ENCODE data around the gene PLEKHA7.

Gene PLEKHA7

DNA sequence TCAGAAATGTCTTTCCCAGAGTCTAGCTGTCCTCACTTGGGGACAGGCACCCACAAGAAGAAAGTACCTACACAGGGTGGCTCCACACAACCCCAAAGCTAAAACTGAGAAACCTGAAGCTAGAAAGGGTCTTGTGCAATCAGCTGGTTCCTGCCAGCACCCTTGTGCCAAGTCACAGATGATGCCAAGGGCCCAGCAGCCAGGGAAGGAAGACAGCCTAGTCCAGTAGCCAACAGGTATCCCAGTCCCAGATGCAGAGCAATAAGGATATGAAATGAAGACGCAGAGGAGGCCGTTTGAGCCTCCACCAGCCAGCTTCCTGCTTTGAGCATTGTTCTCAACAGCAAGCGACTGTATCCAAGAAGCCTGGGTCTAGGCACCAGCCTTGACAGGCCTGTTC is 6.1 kb downstream of the PLEKHA7 start:
- Mint-ChIP-seq H3K27ac (no peak overlapping the region), H3K4me1 (no peaks in the 10 kb centered on the region), H3K9me3 (no peaks in the 10 kb centered on the region), H3K36me3 (ENCODE audit: low read depth) (no peaks in the 10 kb centered on the region), H3K27me3 (ENCODE audit: low read depth, poor library complexity) (peaks cover 12% of the 10 kb centered on the region), H3K4me3 (no peak overlapping the region)
- TF ChIP-seq, protein P1, sequence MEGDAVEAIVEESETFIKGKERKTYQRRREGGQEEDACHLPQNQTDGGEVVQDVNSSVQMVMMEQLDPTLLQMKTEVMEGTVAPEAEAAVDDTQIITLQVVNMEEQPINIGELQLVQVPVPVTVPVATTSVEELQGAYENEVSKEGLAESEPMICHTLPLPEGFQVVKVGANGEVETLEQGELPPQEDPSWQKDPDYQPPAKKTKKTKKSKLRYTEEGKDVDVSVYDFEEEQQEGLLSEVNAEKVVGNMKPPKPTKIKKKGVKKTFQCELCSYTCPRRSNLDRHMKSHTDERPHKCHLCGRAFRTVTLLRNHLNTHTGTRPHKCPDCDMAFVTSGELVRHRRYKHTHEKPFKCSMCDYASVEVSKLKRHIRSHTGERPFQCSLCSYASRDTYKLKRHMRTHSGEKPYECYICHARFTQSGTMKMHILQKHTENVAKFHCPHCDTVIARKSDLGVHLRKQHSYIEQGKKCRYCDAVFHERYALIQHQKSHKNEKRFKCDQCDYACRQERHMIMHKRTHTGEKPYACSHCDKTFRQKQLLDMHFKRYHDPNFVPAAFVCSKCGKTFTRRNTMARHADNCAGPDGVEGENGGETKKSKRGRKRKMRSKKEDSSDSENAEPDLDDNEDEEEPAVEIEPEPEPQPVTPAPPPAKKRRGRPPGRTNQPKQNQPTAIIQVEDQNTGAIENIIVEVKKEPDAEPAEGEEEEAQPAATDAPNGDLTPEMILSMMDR (IDR thresholded peaks at IDR 0.05), result no peak
- DNase-seq, result no peak

DNA sequence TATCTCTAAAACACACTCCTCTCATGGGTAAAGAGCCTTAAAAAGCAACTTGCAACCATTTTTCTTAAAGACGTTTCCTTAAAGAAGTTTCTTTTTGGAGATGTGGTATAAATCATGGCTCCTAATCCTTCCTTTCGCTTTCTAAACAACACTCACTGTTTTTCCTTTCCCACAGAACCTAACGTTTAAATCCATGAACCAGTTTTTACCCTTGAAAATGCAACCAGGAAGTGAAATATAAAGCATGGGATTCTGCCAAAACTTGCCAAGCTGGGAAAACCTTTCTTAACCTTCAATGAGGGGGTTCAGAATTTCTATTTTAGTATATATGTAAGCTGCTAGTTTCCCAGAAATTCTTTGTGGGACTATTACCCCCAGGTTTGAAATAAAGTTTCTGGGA is 8.6 kb downstream of the PLEKHA7 start:
- Mint-ChIP-seq H3K27ac (no peak overlapping the region), H3K27me3 (ENCODE audit: low read depth, poor library complexity) (peaks cover 23% of the 10 kb centered on the region), H3K4me3 (no peak overlapping the region)

DNA sequence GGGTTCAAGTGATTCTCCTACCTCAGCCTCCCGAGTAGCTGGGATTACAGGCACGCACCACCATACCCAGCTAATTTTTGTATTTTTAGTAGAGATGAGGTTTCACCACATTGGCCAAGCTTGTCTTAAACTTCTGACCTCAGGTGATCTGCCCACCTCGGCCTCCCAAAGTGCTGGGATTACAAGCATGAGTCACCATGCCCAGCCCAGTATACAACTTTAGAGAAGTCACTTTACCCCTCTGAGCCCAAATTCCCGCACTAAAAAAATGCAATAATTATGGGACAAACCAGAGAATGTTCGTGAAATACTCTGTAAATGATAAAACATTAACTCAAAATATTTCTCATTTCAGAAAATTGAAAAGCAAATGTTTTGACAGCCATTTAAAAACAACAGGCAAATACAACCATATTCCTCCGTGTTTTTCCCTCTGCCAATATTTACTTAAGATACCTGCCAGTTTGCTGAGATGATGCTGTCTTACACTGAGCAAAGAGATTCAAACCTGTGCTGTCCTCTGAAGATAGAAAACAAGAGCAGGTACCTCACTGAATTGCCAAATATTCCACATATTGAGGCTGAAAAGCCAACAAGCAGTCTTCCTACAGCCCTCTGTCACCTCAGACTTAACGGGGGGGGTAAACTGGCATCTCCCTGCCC is 9.6 kb downstream of the PLEKHA7 start:
- Mint-ChIP-seq H3K4me1 (peaks cover 8% of the 10 kb centered on the region), H3K36me3 (ENCODE audit: low read depth) (no peaks in the 10 kb centered on the region), H3K4me3 (no peak overlapping the region), H3K27me3 (ENCODE audit: low read depth, poor library complexity) (peaks cover 27% of the 10 kb centered on the region), H3K9me3 (no peaks in the 10 kb centered on the region), H3K27ac (no peak overlapping the region)
- TF ChIP-seq, protein P1 (IDR thresholded peaks at IDR 0.05), result no peak
- no peak for DNase-seq

More for the DNA sequence above, 8.6 kb downstream of the PLEKHA7 start:
- H3K36me3 Mint-ChIP-seq (ENCODE audit: low read depth), result no peaks in the 10 kb centered on the region
- H3K4me1 Mint-ChIP-seq, result no peaks in the 10 kb centered on the region
- TF ChIP-seq, protein P1 (IDR thresholded peaks at IDR 0.05), result no peak
- no peak for DNase-seq
- no peaks in the 10 kb centered on the region for H3K9me3 Mint-ChIP-seq

DNA sequence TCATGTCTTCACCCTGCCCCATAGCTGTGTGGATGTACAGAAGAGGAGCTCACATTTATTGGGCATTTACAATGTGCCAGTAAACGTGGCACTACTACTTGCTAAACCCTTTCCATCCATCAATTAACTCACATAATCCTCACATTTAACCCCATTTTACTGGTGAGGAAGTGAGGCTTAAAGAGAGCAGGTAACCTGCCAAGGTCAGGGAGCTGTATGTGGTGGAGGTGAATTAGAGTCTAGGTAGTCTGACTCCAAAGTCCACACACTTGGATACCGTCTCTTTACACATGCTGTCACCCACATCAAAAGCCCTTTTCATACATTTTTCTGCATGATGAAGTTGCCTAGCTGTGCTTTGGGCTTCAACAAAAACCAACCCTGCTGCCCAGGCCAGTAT is 10.8 kb downstream of the PLEKHA7 start:
- H3K9me3 Mint-ChIP-seq, result no peaks in the 10 kb centered on the region
- H3K27me3 Mint-ChIP-seq (ENCODE audit: low read depth, poor library complexity), result peaks cover 27% of the 10 kb centered on the region
- H3K4me1 Mint-ChIP-seq, result peaks cover 20% of the 10 kb centered on the region
- TF ChIP-seq, protein P1 (IDR thresholded peaks at IDR 0.05), result no peak
- no peak overlapping the region for H3K4me3 Mint-ChIP-seq
- no peaks in the 10 kb centered on the region for H3K36me3 Mint-ChIP-seq (ENCODE audit: low read depth)
- no peak overlapping the region for H3K27ac Mint-ChIP-seq
- no peak for DNase-seq

DNA sequence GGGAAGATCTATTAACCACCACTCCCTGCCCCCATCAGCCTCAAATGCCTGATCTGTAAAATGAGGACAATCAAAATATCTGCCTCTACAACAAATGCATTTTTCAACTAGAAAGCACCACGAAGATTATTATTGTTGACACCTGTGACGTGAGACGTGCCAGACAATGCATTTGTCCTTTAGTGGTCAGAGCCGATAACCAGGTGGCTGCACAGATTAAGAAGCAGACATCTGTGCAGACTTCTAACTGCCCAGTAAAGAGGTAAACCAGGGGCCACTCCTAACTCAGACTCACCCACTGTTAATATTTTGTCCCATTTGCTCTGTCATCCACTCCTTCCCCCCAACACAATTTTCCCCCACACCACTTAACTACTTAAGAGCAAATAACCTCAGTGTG is 11.7 kb downstream of the PLEKHA7 start:
- TF ChIP-seq, protein P1 (IDR thresholded peaks at IDR 0.05), result no peak
- Mint-ChIP-seq H3K27me3 (ENCODE audit: low read depth, poor library complexity) (peaks cover 33% of the 10 kb centered on the region), H3K4me3 (no peak overlapping the region)

DNA sequence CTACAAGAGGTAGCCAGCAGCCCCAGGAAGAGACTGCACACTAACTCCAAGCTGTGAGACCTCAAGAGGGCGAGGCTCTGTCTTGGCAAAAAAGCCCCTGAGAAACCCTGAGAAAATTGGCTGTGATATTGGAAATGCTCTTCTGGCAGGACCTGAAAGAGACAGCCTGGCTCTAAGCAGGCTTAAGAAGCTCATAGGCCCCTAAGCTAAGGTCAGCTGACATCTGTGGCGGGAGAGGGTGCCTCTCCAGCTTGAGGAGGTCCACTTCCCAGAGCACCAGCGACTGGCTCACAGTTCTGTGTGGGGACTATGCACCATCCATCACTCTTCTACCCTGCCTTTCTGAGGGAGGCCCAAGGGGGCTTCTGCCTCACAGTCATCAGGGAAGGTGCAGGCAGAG is 12.4 kb downstream of the PLEKHA7 start:
- Mint-ChIP-seq H3K9me3 (no peaks in the 10 kb centered on the region), H3K36me3 (ENCODE audit: low read depth) (no peaks in the 10 kb centered on the region)

More for the DNA sequence above, 11.7 kb downstream of the PLEKHA7 start:
- Mint-ChIP-seq H3K4me1 (peaks cover 27% of the 10 kb centered on the region), H3K36me3 (ENCODE audit: low read depth) (no peaks in the 10 kb centered on the region), H3K27ac (no peak overlapping the region), H3K9me3 (no peaks in the 10 kb centered on the region)
- DNase-seq, result no peak

More for the DNA sequence above, 12.4 kb downstream of the PLEKHA7 start:
- no peak overlapping the region for H3K4me3 Mint-ChIP-seq
- DNase-seq, result no peak
- H3K4me1 Mint-ChIP-seq, result peaks cover 27% of the 10 kb centered on the region
- peaks cover 37% of the 10 kb centered on the region for H3K27me3 Mint-ChIP-seq (ENCODE audit: low read depth, poor library complexity)
- H3K27ac Mint-ChIP-seq, result no peak overlapping the region
- TF ChIP-seq, protein P1 (IDR thresholded peaks at IDR 0.05), result no peak
